ENCODE results near the gene MBOAT2.

DNA sequence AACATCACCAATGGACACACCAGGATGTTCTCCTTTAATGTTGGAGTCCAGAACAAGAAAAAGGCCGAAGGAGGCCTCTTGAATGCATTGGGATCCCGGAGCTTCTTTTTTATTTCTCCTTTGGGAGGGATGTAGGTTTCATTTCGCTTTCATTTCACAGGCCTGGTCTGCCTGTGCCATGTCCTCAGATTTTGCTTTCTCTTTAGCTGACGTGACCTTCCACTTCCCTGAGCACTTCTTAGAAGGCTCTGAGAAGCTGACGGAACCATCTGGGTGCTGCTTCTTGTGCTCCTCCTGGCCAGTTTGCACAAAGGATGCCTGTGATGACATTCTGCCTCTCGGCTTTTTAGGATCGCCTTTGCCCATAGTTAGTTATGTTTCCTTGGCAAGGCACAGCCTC lies 15.1 kb upstream of the MBOAT2 start:
- TF ChIP-seq, protein P1, sequence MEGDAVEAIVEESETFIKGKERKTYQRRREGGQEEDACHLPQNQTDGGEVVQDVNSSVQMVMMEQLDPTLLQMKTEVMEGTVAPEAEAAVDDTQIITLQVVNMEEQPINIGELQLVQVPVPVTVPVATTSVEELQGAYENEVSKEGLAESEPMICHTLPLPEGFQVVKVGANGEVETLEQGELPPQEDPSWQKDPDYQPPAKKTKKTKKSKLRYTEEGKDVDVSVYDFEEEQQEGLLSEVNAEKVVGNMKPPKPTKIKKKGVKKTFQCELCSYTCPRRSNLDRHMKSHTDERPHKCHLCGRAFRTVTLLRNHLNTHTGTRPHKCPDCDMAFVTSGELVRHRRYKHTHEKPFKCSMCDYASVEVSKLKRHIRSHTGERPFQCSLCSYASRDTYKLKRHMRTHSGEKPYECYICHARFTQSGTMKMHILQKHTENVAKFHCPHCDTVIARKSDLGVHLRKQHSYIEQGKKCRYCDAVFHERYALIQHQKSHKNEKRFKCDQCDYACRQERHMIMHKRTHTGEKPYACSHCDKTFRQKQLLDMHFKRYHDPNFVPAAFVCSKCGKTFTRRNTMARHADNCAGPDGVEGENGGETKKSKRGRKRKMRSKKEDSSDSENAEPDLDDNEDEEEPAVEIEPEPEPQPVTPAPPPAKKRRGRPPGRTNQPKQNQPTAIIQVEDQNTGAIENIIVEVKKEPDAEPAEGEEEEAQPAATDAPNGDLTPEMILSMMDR (IDR thresholded peaks at IDR 0.05; ENCODE audit: low read depth, low read length, poor library complexity, severe bottlenecking), result no peak
- TF ChIP-seq EZH2phosphoT487 (IDR thresholded peaks at IDR 0.05; ENCODE audit: borderline replicate concordance, low read length), result no peak
